CD4-positive, alpha-beta T cell treated with Interleukin-17A for 4 hours (primary cell): Measurements from ENCODE around the gene C2orf76.

Source experiments
- DNase-seq: peaks from one replicate; pipeline ENCODE4 v3.0.0-alpha.2; 2020; ENCODE audit warnings: mixed read lengths

C2orf76 gene

DNA sequence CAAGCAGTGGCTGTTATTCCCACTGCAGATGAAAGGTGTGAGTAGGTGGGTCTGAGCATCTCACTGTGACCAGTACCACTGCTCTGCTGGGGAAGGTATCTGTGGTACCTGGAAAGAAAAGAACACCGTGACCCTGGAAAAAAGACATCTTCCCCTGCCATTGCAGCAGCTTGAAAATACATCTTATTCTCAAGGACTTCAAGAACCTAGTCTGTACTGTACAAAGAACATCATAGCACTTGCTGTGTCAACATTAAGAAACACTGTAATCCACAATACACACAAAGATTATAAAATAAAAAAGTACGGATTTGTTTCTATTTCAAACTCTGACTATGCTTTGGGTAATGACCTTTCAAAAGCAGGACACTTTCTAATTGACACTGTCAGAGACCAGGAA is 28.9 kb downstream of the C2orf76 start:
- DNase-seq = no peak

DNA sequence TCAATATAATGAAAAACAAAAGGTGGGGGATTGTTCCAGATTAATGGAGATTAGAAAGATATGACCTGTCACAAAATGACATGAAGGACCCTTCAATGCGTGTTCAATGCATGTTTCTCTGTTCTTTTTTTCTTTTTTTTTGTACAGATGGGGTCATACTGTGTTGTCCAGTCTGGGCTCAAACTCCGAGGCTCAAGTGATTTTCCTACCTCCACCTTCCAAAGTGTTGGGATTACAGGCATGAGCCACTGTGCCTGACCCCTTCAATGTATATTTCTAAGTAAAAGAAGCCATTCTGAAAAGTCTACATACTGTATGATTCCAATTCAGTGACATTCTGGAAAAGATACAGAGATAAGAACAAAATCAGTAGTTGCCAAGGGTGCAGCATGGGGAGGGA is 32.8 kb downstream of the C2orf76 start:
- no peak for DNase-seq

DNA sequence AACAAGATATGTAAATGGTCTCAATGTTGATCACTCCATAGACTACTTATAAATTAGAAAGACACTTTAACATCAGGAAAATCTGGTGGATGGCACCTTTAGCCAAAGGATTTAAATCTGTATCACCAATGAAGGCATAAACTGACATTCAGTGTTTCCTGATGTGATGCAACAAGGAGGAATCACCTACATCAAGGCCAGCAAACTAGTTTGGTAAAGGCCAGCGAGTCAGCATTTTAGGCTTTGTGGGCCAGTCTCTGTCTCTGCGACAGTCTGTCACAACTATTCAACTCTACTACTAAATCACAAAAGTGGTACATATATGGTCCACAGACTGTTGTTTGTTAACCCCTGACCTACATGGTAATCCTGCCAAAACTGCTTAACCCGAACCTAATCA is 33.3 kb downstream of the C2orf76 start:
- no peak for DNase-seq

- no peak for DNase-seq
Observed at GRCh38 chr2:119332953-119333352, 33.7 kb downstream of the C2orf76 start.

DNA sequence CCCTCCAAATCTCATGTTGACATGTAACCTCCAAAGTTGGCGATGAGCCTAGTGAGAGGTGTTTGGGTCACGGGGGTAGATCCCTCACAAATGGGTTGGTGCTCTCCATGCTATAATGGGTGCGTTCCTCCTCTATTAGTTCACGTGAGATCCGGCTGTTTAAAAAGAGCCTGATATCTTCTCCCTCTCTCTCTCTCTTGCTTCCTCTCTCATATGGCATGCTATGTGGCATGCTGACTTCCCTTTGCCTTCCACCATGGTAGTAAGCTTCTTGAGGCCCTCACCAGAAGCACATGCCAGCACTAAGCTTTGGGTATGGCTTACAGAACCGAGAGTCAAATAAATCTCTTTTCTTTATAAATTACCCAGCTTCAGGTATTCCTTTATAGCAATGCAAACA is 39.2 kb downstream of the C2orf76 start:
- DNase-seq = no peak

DNA sequence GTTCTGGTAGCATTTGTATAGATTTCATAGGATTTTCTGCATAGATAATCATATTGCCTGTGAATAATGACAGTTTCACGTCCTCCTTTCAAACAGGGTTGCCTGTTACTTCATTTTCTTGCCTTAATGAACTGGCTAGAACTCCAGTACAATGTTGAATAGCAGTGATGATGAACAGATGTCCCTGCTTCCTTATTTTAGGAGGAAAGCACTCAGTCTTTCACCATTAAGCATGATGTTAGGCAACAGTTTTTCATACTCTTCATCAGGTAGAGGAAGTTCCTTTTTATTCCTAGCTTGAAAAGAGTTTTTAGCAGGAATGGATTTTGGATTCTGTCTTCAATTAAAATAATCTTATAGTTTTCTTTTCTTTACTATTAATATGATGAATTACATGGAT is 39.7 kb downstream of the C2orf76 start:
- DNase-seq = no peak

- no peak for DNase-seq
Observed at GRCh38 chr2:119324685-119325270, 41.9 kb downstream of the C2orf76 start.

GRCh38 chr2:119323459-119323858 is 43.2 kb downstream of the C2orf76 start:
- no peak for DNase-seq

- DNase-seq = no peak
Observed at GRCh38 chr2:119319593-119319992, 47.0 kb downstream of the C2orf76 start.

GRCh38 chr2:119317554-119317953 is 49.1 kb downstream of the C2orf76 start:
- no peak for DNase-seq

DNA sequence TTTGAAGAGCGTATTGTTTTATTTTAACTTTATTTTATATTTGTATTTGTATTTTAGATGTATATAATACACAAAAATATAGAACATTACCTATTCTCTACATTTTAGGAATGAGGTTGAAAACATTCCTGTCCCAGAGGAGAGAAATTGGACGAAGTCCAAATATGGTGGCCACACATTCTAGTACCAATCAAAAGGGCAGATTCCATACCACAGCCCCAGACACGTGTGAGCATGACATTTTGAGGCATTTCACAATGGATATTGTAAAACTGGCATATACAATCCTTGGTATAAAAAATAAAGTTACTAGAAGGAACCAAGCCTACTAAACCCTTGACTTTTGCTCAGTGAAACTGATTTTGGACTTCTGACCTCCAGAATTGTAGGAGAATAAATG is 50.6 kb downstream of the C2orf76 start:
- no peak for DNase-seq

DNA sequence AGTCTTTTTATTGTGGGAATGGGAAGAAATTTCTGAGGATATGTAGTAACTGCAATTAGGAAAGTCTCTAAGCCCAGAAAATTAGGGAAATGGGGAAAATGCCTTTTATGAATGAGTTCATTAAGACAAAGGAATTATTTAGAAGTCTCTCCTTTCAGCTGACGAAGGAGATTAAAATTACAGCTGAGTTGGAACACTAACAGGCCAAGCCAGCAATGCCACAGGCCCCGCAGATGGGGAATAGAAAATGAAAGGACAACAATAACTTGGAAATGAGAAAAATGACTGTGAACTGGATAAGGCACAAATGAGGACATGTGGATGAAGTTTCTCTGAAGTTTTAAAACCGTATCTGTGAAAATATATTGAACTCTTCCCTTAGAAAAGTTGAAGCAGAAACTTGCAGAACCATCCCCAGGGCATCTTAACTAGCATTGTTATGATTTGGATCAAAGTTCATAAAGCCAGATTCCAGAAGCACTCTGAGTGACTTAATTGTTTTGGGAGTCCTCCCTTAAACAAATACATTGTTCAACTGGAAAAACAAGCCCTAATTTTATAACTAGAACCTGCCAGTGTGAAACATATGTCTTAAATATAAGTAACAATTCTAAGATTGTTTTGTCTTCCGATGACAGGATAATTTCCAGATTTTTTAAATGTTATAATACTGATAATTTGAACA is 51.3 kb downstream of the C2orf76 start:
- no peak for DNase-seq

- no peak for DNase-seq
Observed at GRCh38 chr2:119311831-119312230, 54.8 kb downstream of the C2orf76 start.

DNA sequence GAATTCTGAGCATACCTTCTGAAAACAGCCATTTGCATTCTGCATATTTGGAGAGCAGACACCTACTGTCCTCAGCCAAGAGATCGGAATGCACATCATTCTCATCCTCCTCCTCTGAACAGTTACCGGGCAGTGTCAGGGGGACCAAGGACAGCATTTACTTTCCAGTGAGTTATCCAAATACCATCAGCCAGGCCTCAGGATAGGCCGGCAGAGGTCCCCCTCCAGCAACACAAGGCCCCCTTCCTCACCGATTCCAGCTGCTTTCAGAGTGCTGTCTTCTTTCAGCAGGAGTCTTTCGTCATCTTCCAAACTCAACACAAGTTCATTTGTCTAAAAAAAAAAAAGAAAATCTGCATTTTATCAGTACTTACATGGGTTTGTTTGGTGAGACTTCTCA is 55.3 kb downstream of the C2orf76 start:
- no peak for DNase-seq

GRCh38 chr2:119308793-119309330 is 57.8 kb downstream of the C2orf76 start:
- no peak for DNase-seq

DNA sequence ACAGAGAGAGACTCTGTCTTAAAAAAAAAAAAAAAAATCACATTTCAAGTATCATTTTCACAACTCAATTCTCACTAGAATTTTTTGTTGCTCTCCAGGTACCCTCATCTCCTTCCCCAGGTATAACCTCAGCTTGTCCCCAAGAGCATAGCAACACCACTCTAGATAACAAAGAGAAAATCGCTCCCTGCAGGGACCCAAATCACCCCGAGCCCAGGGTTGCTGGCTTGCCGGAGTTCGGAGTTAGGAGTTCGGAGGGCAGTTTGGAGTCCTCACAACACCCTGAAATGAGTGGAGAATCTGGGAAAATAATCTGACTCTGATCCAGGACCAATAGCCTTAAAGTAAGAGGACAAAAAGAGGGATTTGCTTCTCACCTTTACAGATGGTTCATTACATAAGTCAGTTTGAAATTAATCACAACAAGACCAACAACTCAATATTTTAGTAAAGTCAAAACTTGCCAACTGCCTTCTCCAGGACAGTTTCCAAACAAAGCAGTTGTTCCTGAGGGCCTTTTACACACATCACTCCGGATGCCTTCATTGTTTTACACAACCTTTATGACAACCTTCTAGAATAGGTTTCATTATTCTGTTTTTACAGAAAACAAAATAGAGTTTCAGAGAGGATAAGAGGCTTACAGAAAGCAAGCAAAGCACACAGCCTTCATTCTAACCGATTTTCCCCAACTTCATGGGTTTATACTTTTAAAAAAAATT is 59.1 kb downstream of the C2orf76 start:
- no peak for DNase-seq

- no peak for DNase-seq
Observed at GRCh38 chr2:119306196-119306590, 60.4 kb downstream of the C2orf76 start.

GRCh38 chr2:119305497-119306195 is 61.0 kb downstream of the C2orf76 start:
- DNase-seq = no peak

GRCh38 chr2:119304847-119305246 is 61.8 kb downstream of the C2orf76 start:
- DNase-seq = no peak

GRCh38 chr2:119301413-119301812 is 65.2 kb downstream of the C2orf76 start:
- DNase-seq = no peak

GRCh38 chr2:119295688-119296375 is 70.8 kb downstream of the C2orf76 start:
- DNase-seq = no peak

DNA sequence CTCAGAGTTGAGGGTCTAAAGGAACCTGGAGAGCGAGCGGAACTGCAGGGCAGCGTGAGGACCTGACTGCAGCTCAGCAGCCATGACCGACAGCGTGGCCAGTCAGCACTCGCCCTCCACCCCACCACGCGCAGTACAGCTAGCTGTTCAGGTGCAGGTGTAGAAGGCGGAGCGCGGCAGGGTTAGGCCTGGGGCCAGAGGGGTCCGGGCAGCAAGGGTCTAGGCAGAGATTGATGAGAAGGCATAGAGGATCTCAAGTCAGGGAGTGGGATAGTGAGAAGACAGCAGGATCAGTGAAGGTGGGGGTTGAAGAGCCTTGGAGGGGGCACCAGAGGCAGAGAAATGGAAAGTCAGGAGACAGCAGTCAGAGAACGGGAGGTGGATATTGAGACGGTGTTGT is 72.0 kb downstream of the C2orf76 start:
- DNase-seq = no peak

GRCh38 chr2:119293900-119294299 is 72.7 kb downstream of the C2orf76 start:
- DNase-seq = no peak
